ENCODE data around the gene CIC.

DNA sequence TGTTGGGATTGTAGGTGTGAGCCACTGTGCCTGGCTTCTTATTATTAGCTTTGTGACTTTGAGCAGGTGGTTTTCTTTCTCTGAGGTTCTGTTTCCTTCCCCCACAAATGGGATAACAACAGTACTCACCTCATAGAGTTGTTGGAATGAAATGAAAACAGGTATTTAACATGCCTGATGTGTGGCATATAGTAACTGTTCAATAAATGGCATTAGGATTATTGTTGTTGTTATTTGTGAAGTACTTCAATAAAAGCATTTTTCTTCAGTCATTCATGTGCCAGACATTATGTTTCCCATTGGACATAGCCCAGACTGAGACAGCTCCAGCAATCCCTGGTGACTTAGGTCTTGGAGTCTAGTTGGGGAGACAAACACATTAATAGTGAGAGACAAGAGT, 57.9 kb downstream of the CIC start:
- TF ChIP-seq SP1 (IDR thresholded peaks at IDR 0.05; ENCODE audit: low read depth, low read length), result no peak
- TF ChIP-seq, protein P1, sequence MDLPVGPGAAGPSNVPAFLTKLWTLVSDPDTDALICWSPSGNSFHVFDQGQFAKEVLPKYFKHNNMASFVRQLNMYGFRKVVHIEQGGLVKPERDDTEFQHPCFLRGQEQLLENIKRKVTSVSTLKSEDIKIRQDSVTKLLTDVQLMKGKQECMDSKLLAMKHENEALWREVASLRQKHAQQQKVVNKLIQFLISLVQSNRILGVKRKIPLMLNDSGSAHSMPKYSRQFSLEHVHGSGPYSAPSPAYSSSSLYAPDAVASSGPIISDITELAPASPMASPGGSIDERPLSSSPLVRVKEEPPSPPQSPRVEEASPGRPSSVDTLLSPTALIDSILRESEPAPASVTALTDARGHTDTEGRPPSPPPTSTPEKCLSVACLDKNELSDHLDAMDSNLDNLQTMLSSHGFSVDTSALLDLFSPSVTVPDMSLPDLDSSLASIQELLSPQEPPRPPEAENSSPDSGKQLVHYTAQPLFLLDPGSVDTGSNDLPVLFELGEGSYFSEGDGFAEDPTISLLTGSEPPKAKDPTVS (IDR thresholded peaks at IDR 0.05; ENCODE audit: low read depth, low read length), result no peak
- no peak for TF ChIP-seq POLR2AphosphoS5 (IDR thresholded peaks at IDR 0.05; ENCODE audit: low read length)
- TF ChIP-seq EZH2 (IDR thresholded peaks at IDR 0.05; ENCODE audit: borderline replicate concordance, control insufficient read depth, low read depth, low read length), result no peak

All from GM12878 (cell line).